K562 (cell line): ENCODE results near the gene FIS1. TPM values are rescaled to one million over a fixed set of nuclear protein-coding genes. Genes with fewer than 3 reads are reported as not detected.

ENCODE experiments used
- ATAC-seq: fragments of 200-7000 bp; cut with Tn5 transposase; 3 replicates; pipeline ENCODE4 v1.9.1; 2020; ENCODE audit warnings: moderate library complexity
- BruUV-seq: library from RNA; stranded (reverse); fragments of 400-500 nt; replicated peaks from 2 replicates; lab custom pipeline; 2021; lab: Mats Ljungman, UMichigan
- CTCF ChIA-PET: fragments of 300-600 bp; formaldehyde crosslinking; extraction: SDS; loops from one replicate; lab custom pipeline; 2021; ENCODE audit warnings: low intra/inter-chr PET ratio; lab: Yijun Ruan, JAX
- POLR2A ChIA-PET: fragments of 300-600, 350-650 bp; sonication (Branson Sonifier 250); formaldehyde crosslinking; extraction: SDS; loops from one replicate; lab custom pipeline; 2021; ENCODE audit warnings: antibody characterized with exemption, inconsistent platforms; lab: Yijun Ruan, JAX
- DNase-seq, 4 experiments: peaks; one replicate each; pipeline versions ENCODE4 v3.0.0 to v3.0.0-alpha.2; 2011 to 2018; ENCODE audit warnings: low spot score in 3 of 4, mixed read lengths in 3 of 4; ENCODE audit errors: extremely low read depth in 1 of 4
- FAIRE-seq: peaks from 2 replicates; lab custom pipeline; 2011; peaks lifted over from hg19 to GRCh38; lab: Jason Lieb, UNC
- H2AFZ ChIP-seq: 2 replicates; pipeline ENCODE4 v1.6.0; 2011; ENCODE audit warnings: low read depth, low read length, control low read depth, inconsistent platforms
- H3K27ac ChIP-seq: fragments of 200-600 bp; 3 replicates; pipeline ENCODE4 v1.8.0; 2011; ENCODE audit warnings: low read depth, mild to moderate bottlenecking, control low read depth, inconsistent platforms, low read length, moderate library complexity, mixed read lengths; ENCODE audit errors: extremely low read depth
- H3K27me3 ChIP-seq, 2 experiments: fragments of 300-600 bp in 1 of 2; 2 replicates in 1 of 2; 3 replicates in 1 of 2; pipeline versions ENCODE4 v1.6.0 to v1.8.0; 2011; ENCODE audit warnings: inconsistent platforms in 2 of 2, low read length in 2 of 2, mild to moderate bottlenecking in 1 of 2, mixed read lengths in 1 of 2, moderate library complexity in 1 of 2; ENCODE audit not compliant: control insufficient read depth in 2 of 2, insufficient read depth in 2 of 2
- H3K36me3 ChIP-seq: fragments of 300-600 bp; 3 replicates; pipeline ENCODE4 v1.8.0; 2011; ENCODE audit warnings: mild to moderate bottlenecking, low read length, inconsistent platforms; ENCODE audit not compliant: control insufficient read depth, insufficient read depth
- H3K4me1 ChIP-seq, 2 experiments: fragments of 200-600 bp in 1 of 2; replicated peaks in 1 of 2; 2 replicates in 1 of 2; 3 replicates in 1 of 2; pipeline versions ENCODE4 v1.5.1 to v1.8.0; 2011; ENCODE audit warnings: inconsistent platforms in 2 of 2, low read length in 2 of 2, mild to moderate bottlenecking in 1 of 2, mixed read lengths in 1 of 2, moderate library complexity in 1 of 2; ENCODE audit not compliant: control insufficient read depth in 2 of 2, insufficient read depth in 2 of 2
- H3K4me2 ChIP-seq: 2 replicates; pipeline ENCODE4 v1.6.1; 2011; ENCODE audit warnings: low read length, control low read depth, inconsistent platforms, mixed read lengths; ENCODE audit not compliant: insufficient read depth
- H3K4me3 ChIP-seq: fragments of 200-600 bp; sonication (generic), shearing (Covaris generic); 2 replicates; pipeline ENCODE4 v1.5.1; 2016; ENCODE audit warnings: control low read depth, inconsistent platforms
- H3K79me2 ChIP-seq: fragments of 200-600 bp; 3 replicates; pipeline ENCODE4 v1.8.0; 2011; ENCODE audit warnings: low read length, inconsistent platforms; ENCODE audit not compliant: control insufficient read depth, insufficient read depth
- H3K9ac ChIP-seq, 2 experiments: 2 replicates each; pipeline versions ENCODE4 v1.6.0 to v1.6.1; 2011; ENCODE audit warnings: low read depth in 2 of 2, low read length in 2 of 2, control low read depth in 1 of 2, inconsistent platforms in 1 of 2, mild to moderate bottlenecking in 1 of 2, mixed read lengths in 1 of 2; ENCODE audit not compliant: insufficient read depth in 1 of 2
- H3K9me1 ChIP-seq: one replicate; pipeline ENCODE4 v1.6.0; 2011; ENCODE audit warnings: inconsistent platforms, mild to moderate bottlenecking, low read length, moderate library complexity; ENCODE audit not compliant: control insufficient read depth, insufficient read depth
- H3K9me3 ChIP-seq: replicated peaks from 2 replicates; pipeline ENCODE4 v1.5.1; 2011; ENCODE audit warnings: low read depth, low read length, inconsistent platforms; ENCODE audit not compliant: control insufficient read depth, insufficient read depth
- H4K20me1 ChIP-seq: replicated peaks from 2 replicates; pipeline ENCODE4 v1.6.1; 2011; ENCODE audit warnings: low read length, inconsistent platforms, mixed read lengths; ENCODE audit not compliant: control insufficient read depth, insufficient read depth
- ATF1 ChIP-seq, 2 experiments: fragments of 450-650 bp in 1 of 2; IDR thresholded peaks; 2 replicates each; pipeline ENCODE4 v1.6.1; 2016; ENCODE audit warnings: missing compliant biosample characterization in 1 of 2, missing genetic modification characterization in 1 of 2
- CAMTA2 ChIP-seq: fragments of 250-450 bp; sonication (Bioruptor Pico); conservative IDR thresholded peaks from 2 replicates; pipeline ENCODE4 v1.5.1; 2022
- NUFIP1 ChIP-seq: fragments of 450-650 bp; IDR thresholded peaks from 2 replicates; pipeline ENCODE4 v1.6.1; 2018; ENCODE audit not compliant: partially characterized antibody
- PHB ChIP-seq: fragments of 250-450 bp; sonication (Bioruptor Pico); IDR thresholded peaks from 2 replicates; pipeline ENCODE4 v1.5.0; 2021
- RBBP5 ChIP-seq: fragments of 200-600 bp; sonication (generic); IDR thresholded peaks from 2 replicates; pipeline ENCODE4 v1.6.1; 2012; ENCODE audit warnings: borderline replicate concordance, mild to moderate bottlenecking, low read length, control low read depth, inconsistent platforms; ENCODE audit not compliant: insufficient read depth, poor library complexity, severe bottlenecking
- SETDB1 ChIP-seq: IDR thresholded peaks from one replicate; pipeline ENCODE4 v1.6.1; 2012; ENCODE audit warnings: low read length, control low read depth, inconsistent platforms
- SIRT6 ChIP-seq: IDR thresholded peaks from one replicate; pipeline ENCODE4 v1.6.1; 2012; ENCODE audit warnings: low read depth, mild to moderate bottlenecking, control low read depth, inconsistent platforms, low read length, moderate library complexity
- ZNF79 ChIP-seq: fragments of 250-450 bp; sonication (Bioruptor Pico); IDR thresholded peaks from 2 replicates; pipeline ENCODE4 v1.4.0; 2020; ENCODE audit warnings: low read depth, mild to moderate bottlenecking, moderate library complexity
- WGBS: fragments of 100-300 bp; shearing (Covaris generic); methylation state at CpG from one replicate; pipeline ENCODE4 v1.1.6; 2016; ENCODE audit warnings: low coverage, mixed read lengths; ENCODE audit not compliant: insufficient coverage; ENCODE audit errors: missing lambda C conversion rate; 5-methylcytosine and 5-hydroxymethylcytosine counted together
- in situ Hi-C: fragments of 300-500 bp; cut with MboI; formaldehyde crosslinking; loops from 4 replicates; pipeline ENCODE4 v1.15.0; 2018; ENCODE audit warnings: inconsistent platforms, mixed read lengths
- intact Hi-C: fragments of 100-400 bp; cut with micrococcal nuclease; formaldehyde crosslinking; loops from 2 replicates; pipeline ENCODE4 v1.14.2; 2022
- polyA plus RNA-seq, 8 experiments: library from polyadenylated mRNA; depleted of rRNA in 4 of 8; stranded (reverse) in 5 of 8; unstranded in 3 of 8; fragments of >200 nt; fragmentation: Nextera tagmentation in 2 of 8; fragmentation: Illumina TruSeq in 1 of 8; extraction: Ambion mirVana in 2 of 8; extraction: Trizol in 1 of 8; gene quantifications; 2 replicates each; pipeline versions ENCODE4 v1.2.1 to v1.2.3, GENCODE V29; 2011 to 2014; ENCODE audit warnings: inconsistent platforms in 1 of 8, missing spikeins in 1 of 8
- total RNA-seq, 7 experiments: library from RNA; depleted of rRNA in 6 of 7; stranded (reverse); fragments of >200 nt in 6 of 7; fragmentation: Illumina TruSeq in 2 of 7; extraction: Trizol in 2 of 7; gene quantifications; 2 replicates each; pipeline versions ENCODE4 v1.2.1 to v1.2.3, GENCODE V29; 2011 to 2021; ENCODE audit warnings: low replicate concordance in 1 of 7
- TF ChIP-seq, protein P1 (sequence below), 2 experiments: fragments of 450-650 bp; IDR thresholded peaks; 2 replicates each; pipeline ENCODE4 v1.6.1; 2016; ENCODE audit warnings: mild to moderate bottlenecking in 2 of 2, borderline replicate concordance in 1 of 2, low read depth in 1 of 2, moderate library complexity in 1 of 2
- TF ChIP-seq, protein P2 (sequence below): fragments of 450-650 bp; IDR thresholded peaks from 2 replicates; pipeline ENCODE4 v1.6.1; 2016; ENCODE audit warnings: low read depth, mild to moderate bottlenecking, moderate library complexity

FIS1 gene
- total and polyA plus RNA-seq, 9 of the 15 experiments (the other 6 are each of a cell fraction or from before 2014, with no cell fraction given), result 86.0 to 257 (median 144) TPM

GRCh38 chr7:101200504-101200861 is 44.4 kb downstream of the FIS1 start:
- Histone ChIP-seq H3K4me1 (peaks cover 9 to 32% of the 10 kb centered on the region in 2 experiments), H3K9me1 (no peaks in the 10 kb centered on the region), H3K27me3 (peaks cover 0 to 7% of the 10 kb centered on the region in 2 experiments; a peak in 1 of 5 replicates), H3K4me3 (no peak overlapping the region), H3K27ac (no peak overlapping the region), H4K20me1 (no peaks in the 10 kb centered on the region), H3K79me2 (no peaks in the 10 kb centered on the region), H3K36me3 (no peaks in the 10 kb centered on the region), H2AFZ (peak overlapping the region; percentile 46; the same call in 1 of the 2 replicates), H3K4me2 (peak overlapping the region; percentile 8; the same call in 1 of the 2 replicates), H3K9ac (peak overlapping the region in 1 of 2 experiments; percentile 76; a peak in 2 of 4 replicates), H3K9me3 (no peaks in the 10 kb centered on the region)
- in situ Hi-C loops (no loop called here), intact Hi-C loops (no loop called here)
- ChIA-PET POLR2A (interaction anchor here (0.6 to 1.5 kb wide), 2 partner anchors 17 to 24 kb away, joined by 3 to 8 read pairs; partner anchors contain the start of genes PLOD3 and ZNHIT1), CTCF (no interaction called here)
- 42% methylated on average over 2 of the region's 2 CpGs for WGBS
- no peak for DNase-seq
- BruUV-seq, result no TSS peak
- peak; percentile 6; the same call in 1 of the 3 replicates for ATAC-seq
- no peak for FAIRE-seq
- no peak for TF ChIP-seq NUFIP1
- no peak for TF ChIP-seq SETDB1
- TF ChIP-seq PHB (CRISPR knock-in tag), result no peak
- TF ChIP-seq RBBP5, result no peak
- TF ChIP-seq, protein P1, sequence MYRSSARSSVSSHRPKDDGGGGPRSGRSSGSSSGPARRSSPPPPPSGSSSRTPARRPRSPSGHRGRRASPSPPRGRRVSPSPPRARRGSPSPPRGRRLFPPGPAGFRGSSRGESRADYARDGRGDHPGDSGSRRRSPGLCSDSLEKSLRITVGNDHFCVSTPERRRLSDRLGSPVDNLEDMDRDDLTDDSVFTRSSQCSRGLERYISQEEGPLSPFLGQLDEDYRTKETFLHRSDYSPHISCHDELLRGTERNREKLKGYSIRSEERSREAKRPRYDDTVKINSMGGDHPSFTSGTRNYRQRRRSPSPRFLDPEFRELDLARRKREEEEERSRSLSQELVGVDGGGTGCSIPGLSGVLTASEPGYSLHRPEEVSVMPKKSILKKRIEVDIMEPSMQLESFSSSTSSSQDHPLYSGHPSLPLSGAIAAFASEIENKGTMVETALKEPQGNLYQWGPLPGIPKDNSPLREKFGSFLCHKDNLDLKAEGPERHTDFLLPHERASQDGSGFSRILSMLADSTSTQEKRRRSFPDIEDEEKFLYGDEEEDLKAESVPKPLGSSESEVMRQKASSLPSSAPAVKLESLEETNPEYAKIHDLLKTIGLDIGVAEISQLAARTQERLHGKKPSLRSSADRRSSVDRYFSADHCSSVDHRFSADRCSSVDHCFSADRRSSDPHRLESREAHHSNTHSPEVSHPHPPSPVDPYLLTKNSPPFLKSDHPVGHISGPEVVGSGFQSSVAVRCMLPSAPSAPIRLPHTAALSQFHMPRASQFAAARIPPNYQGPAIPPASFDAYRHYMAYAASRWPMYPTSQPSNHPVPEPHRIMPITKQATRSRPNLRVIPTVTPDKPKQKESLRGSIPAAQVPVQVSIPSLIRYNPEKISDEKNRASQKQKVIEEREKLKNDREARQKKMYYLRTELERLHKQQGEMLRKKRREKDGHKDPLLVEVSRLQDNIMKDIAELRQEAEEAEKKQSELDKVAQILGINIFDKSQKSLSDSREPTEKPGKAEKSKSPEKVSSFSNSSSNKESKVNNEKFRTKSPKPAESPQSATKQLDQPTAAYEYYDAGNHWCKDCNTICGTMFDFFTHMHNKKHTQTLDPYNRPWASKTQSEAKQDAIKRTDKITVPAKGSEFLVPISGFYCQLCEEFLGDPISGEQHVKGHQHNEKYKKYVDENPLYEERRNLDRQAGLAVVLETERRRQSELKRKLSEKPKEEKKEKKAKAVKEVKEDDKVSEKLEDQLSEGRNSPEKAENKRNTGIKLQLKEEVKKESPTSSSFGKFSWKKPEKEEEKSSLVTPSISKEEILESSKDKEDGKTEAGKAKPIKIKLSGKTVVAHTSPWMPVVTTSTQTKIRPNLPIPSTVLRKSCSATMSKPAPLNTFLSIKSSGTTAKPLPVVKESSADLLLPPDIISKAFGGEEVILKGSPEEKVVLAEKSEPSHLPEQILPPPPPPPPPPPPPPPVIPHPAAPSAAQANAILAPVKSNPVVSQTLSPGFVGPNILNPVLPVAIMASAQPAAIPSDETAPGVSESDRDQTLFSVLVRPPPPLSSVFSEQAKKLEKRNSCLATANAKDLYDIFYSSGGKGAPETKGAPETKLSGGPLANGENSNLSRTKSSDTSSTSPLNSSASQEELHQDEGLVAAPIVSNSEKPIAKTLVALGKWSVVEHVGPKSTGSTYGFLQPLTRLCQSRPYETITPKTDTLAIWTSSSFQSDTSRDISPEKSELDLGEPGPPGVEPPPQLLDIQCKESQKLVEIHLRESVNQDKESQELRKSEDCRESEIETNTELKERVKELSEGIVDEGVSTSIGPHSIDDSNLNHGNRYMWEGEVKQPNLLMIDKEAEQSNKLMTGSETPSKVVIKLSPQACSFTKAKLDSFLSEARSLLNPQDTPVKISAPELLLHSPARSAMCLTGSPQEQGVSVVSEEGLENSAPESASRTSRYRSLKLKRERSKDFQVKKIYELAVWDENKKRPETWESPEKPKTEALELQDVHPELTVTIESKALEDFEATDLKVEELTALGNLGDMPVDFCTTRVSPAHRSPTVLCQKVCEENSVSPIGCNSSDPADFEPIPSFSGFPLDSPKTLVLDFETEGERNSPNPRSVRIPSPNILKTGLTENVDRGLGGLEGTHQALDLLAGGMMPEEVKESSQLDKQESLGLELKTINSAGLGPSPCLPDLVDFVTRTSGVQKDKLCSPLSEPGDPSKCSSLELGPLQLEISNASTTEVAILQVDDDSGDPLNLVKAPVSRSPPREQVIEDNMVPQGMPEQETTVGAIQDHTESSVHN (IDR thresholded peaks at IDR 0.05; ENCODE audit: borderline replicate concordance in 1 of 2, low read depth in 1 of 2), result no peak
- TF ChIP-seq ATF1 (CRISPR knock-in tag; IDR thresholded peaks at IDR 0.05), result no peak
- no peak for TF ChIP-seq ATF1 (tag; IDR thresholded peaks at IDR 0.05)
- no peak for TF ChIP-seq ZNF79 (CRISPR knock-in tag)
- TF ChIP-seq SIRT6, result no peak
- TF ChIP-seq, protein P2, sequence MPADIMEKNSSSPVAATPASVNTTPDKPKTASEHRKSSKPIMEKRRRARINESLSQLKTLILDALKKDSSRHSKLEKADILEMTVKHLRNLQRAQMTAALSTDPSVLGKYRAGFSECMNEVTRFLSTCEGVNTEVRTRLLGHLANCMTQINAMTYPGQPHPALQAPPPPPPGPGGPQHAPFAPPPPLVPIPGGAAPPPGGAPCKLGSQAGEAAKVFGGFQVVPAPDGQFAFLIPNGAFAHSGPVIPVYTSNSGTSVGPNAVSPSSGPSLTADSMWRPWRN, result no peak
- TF ChIP-seq CAMTA2, result no peak
